Upper lobe of left lung (tissue), 4 donors: Measurements from ENCODE around the gene NPBWR2.
"Not testable (repeated sequence)": the region's sequence is repeated elsewhere in the genome, so short reads cannot be mapped to it uniquely, and the experiment has no call there.

Experiments used
- EP300 ChIP-seq, 4 donors: sonication (generic); formaldehyde crosslinking; IDR thresholded peaks; one replicate each; pipeline ENCODE4 v1.5.1; 2017; ENCODE audit warnings: antibody characterized with exemption in 4 of 4, control low read depth in 2 of 4
- POLR2A ChIP-seq, 4 donors: fragments of 450-650 bp; IDR thresholded peaks; one replicate each; pipeline ENCODE4 v1.5.1; 2016 to 2017; ENCODE audit warnings: antibody characterized with exemption in 4 of 4, mild to moderate bottlenecking in 2 of 4
- POLR2AphosphoS5 ChIP-seq, 2 donors: sonication (generic); formaldehyde crosslinking; IDR thresholded peaks; one replicate each; pipeline ENCODE4 v1.5.1; 2017; ENCODE audit warnings: antibody characterized with exemption in 2 of 2
- TF ChIP-seq, protein P1 (sequence below), 6 experiments: fragments of 450-650 bp in 4 of 6; fragments of 200-600 bp in 2 of 6; sonication (generic) in 2 of 6; IDR thresholded peaks; one replicate each; pipeline ENCODE4 v1.5.1; 2016 to 2019; ENCODE audit warnings: antibody characterized with exemption in 6 of 6

DNA sequence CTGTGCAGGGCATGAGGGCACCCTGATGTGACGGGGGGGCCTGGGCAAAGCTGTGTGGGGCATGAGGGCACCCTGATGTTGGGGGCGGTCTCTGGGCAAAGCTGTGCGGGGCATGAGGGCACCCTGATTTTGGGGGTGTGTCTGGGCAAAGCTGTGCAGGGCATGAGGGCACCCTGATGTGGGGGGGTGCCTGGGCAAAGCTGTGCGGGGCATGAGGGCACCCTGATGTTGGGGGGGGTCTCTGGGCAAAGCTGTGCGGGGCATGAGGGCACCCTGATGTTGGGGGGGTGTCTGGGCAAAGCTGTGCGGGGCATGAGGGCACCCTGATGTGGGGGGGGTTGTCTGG, 10.0 kb upstream of the NPBWR2 start:
- TF ChIP-seq POLR2AphosphoS5, POLR2A, EP300 (IDR thresholded peaks at IDR 0.05): not testable (repeated sequence)
- TF ChIP-seq, protein P1, sequence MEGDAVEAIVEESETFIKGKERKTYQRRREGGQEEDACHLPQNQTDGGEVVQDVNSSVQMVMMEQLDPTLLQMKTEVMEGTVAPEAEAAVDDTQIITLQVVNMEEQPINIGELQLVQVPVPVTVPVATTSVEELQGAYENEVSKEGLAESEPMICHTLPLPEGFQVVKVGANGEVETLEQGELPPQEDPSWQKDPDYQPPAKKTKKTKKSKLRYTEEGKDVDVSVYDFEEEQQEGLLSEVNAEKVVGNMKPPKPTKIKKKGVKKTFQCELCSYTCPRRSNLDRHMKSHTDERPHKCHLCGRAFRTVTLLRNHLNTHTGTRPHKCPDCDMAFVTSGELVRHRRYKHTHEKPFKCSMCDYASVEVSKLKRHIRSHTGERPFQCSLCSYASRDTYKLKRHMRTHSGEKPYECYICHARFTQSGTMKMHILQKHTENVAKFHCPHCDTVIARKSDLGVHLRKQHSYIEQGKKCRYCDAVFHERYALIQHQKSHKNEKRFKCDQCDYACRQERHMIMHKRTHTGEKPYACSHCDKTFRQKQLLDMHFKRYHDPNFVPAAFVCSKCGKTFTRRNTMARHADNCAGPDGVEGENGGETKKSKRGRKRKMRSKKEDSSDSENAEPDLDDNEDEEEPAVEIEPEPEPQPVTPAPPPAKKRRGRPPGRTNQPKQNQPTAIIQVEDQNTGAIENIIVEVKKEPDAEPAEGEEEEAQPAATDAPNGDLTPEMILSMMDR (IDR thresholded peaks at IDR 0.05): not testable (repeated sequence)
